Measurements from ENCODE around the gene P4HA1. TPM values are rescaled to one million over a fixed set of nuclear protein-coding genes. Genes with fewer than 3 reads are reported as not detected.

Gene P4HA1
- total and polyA plus RNA-seq, 9 of the 15 experiments (the other 6 are each of a cell fraction or from before 2014, with no cell fraction given): 20.2 to 177 (median 28.6) TPM

DNA sequence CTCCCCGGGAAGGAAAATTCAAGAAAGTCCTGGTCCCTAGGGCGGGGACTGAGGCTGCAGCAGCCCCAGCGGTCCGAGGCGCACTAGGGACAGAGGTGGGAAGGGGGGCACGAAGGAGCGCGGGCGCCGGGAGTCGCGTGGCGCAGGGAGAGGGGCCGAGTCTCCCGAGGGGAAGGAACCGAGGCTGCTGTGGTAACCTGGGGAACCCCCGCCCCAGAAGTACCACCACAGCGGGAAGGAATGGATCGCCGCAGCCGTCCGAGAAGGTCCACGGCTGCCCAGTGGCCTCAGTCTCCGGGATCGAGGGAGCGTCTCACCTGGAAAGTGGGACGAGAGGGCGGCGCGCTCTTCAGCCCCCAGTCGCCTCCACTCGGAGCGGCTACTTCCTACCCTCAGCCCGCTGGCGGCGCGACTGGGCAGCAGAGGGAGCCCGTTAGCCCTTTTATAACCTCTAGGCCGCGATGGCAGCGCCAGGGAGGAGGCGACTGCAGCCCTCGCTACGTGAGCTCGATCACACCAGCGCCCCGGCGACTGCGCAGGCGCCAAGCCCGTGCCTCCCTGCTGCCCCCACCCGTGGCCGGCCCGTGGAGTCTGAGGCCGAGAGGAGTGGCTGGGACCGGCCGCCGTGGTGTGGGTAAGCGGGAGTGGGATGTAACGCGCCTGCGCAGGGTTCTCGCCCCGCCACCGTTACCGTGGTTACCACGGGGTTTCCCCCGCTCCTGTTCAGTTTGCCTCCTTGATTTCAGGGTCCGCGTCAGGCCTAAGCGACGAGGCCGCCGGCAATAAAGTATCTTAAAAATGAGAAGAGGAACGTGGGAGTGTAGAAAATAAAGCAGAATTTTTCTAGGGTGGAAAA lies at the start of gene P4HA1 (continued):
- 0 out of 2 replicates have a peak, but pooled peaks have one; percentile 46 for TF ChIP-seq E2F3 (CRISPR knock-in tag; IDR thresholded peaks at IDR 0.05)
- peak; percentile 98 for TF ChIP-seq SAFB (IDR thresholded peaks at IDR 0.05; ENCODE audit: borderline replicate concordance, low read depth, low read length)
- peak; percentile 63; the same call in 1 of the 2 replicates for TF ChIP-seq IRF1 (CRISPR knock-in tag; IDR thresholded peaks at IDR 0.05; ENCODE audit: borderline replicate concordance)
- TF ChIP-seq HSF4 (CRISPR knock-in tag; IDR thresholded peaks at IDR 0.05; ENCODE audit: borderline replicate concordance): 0 out of 2 replicates have a peak, but pooled peaks have one; percentile 10
- no peak for TF ChIP-seq POLR3A (IDR thresholded peaks at IDR 0.05; ENCODE audit: borderline replicate concordance, extremely low read depth, insufficient read depth, insufficient read length)
- TF ChIP-seq LARP7 (IDR thresholded peaks at IDR 0.05): 0 out of 2 replicates have a peak, but pooled peaks have one; percentile 58
- 0 out of 2 replicates have a peak, but pooled peaks have one; percentile 2 for TF ChIP-seq ZNF436 (CRISPR knock-in tag; IDR thresholded peaks at IDR 0.05)
- no peak for TF ChIP-seq ZC3H8 (IDR thresholded peaks at IDR 0.05)
- TF ChIP-seq ZNF277 (CRISPR knock-in tag; IDR thresholded peaks at IDR 0.05; ENCODE audit: borderline replicate concordance): no peak
- TF ChIP-seq ESRRB (CRISPR knock-in tag; IDR thresholded peaks at IDR 0.05; ENCODE audit: borderline replicate concordance): no peak
- TF ChIP-seq KLF10 (CRISPR knock-in tag; IDR thresholded peaks at IDR 0.05): no peak
- TF ChIP-seq SMARCC2 (IDR thresholded peaks at IDR 0.05; ENCODE audit: low read depth): peak; percentile 29; the same call in 1 of the 2 replicates
- TF ChIP-seq ELF2 (CRISPR knock-in tag; IDR thresholded peaks at IDR 0.05): peak; percentile 67; the same call in 1 of the 2 replicates
- TF ChIP-seq MEF2D (tag; conservative IDR thresholded peaks at IDR 0.05; ENCODE audit: low read depth): no peak
- peak; percentile 47; the same call in 1 of the 2 replicates for TF ChIP-seq FOXJ2 (tag; IDR thresholded peaks at IDR 0.05)
- no peak for TF ChIP-seq CBX8 (IDR thresholded peaks at IDR 0.05; ENCODE audit: borderline replicate concordance, extremely low read depth, low read depth, low read length, poor library complexity, severe bottlenecking)
- TF ChIP-seq ZMIZ1 (IDR thresholded peaks at IDR 0.05; ENCODE audit: low read depth in 2 of 2, low read length in 2 of 2): peak in 1 of 2 experiments; percentile 65; a peak in 2 of 4 replicates
- peak; percentile 84 for TF ChIP-seq ATF7 (IDR thresholded peaks at IDR 0.05)
- 0 out of 2 replicates have a peak, but pooled peaks have one; percentile 4 for TF ChIP-seq NFRKB (IDR thresholded peaks at IDR 0.05; ENCODE audit: low read depth)
- no peak for TF ChIP-seq SLC30A9 (CRISPR knock-in tag; IDR thresholded peaks at IDR 0.05)
- no peak for TF ChIP-seq ARNT (IDR thresholded peaks at IDR 0.05)
